Sigmoid colon (tissue), 4 donors: ENCODE results near the gene SLC25A43.

Source experiments
- CTCF ChIP-seq, 4 experiments: fragments of 450-650 bp in 3 of 4; fragments of 200-600 bp in 1 of 4; IDR thresholded peaks; one replicate each; pipeline ENCODE4 v1.5.1; 2016 to 2019; ENCODE audit warnings: antibody characterized with exemption in 4 of 4, mild to moderate bottlenecking in 3 of 4, moderate library complexity in 2 of 4
- POLR2A ChIP-seq, 2 donors: fragments of 450-650 bp; IDR thresholded peaks; one replicate each; pipeline ENCODE4 v1.6.1; 2016; ENCODE audit warnings: antibody characterized with exemption in 2 of 2, mild to moderate bottlenecking in 2 of 2, moderate library complexity in 2 of 2
- POLR2AphosphoS5 ChIP-seq, 4 donors: sonication (generic); formaldehyde crosslinking; IDR thresholded peaks; one replicate each; pipeline ENCODE4 v1.6.1; 2017; ENCODE audit warnings: antibody characterized with exemption in 4 of 4

GRCh38 chrX:119475389-119476101, 76.4 kb downstream of the SLC25A43 start:
- TF ChIP-seq CTCF (IDR thresholded peaks at IDR 0.05) (no peak), POLR2AphosphoS5 (IDR thresholded peaks at IDR 0.05) (no peak), POLR2A (IDR thresholded peaks at IDR 0.05) (no peak)
